Spleen (tissue), 11 donors: ENCODE data around the gene TRAPPC6A. TPM values are rescaled to one million over a fixed set of nuclear protein-coding genes. Genes with fewer than 3 reads are reported as not detected.

Experiments used
- DNase-seq: peaks from one replicate; pipeline ENCODE4 v3.0.0-alpha.2; 2020
- H3K27ac ChIP-seq, 8 donors: fragments of 200-600 bp; sonication (generic) in 7 of 8; 1 replicate in 4 of 8; 2 replicates in 4 of 8; pipeline versions ENCODE4 v1.5.0 to v1.8.0; 2016 to 2021; ENCODE audit warnings: inconsistent platforms in 4 of 8, mild to moderate bottlenecking in 4 of 8, moderate library complexity in 1 of 8
- H3K27me3 ChIP-seq, 7 donors: fragments of 200-600 bp; sonication (generic) in 6 of 7; replicated peaks in 1 of 7; 1 replicate in 4 of 7; 2 replicates in 3 of 7; pipeline versions ENCODE4 v1.5.0 to v1.8.0; 2016 to 2021; ENCODE audit warnings: inconsistent platforms in 3 of 7, mild to moderate bottlenecking in 1 of 7
- H3K36me3 ChIP-seq, 6 donors: fragments of 200-600 bp; sonication (generic) in 5 of 6; 1 replicate in 4 of 6; 2 replicates in 2 of 6; pipeline versions ENCODE4 v1.5.0 to v1.8.0; 2016 to 2021; ENCODE audit warnings: inconsistent platforms in 2 of 6
- H3K4me1 ChIP-seq, 6 donors: fragments of 200-600 bp; sonication (generic) in 5 of 6; 1 replicate in 3 of 6; 2 replicates in 3 of 6; pipeline versions ENCODE4 v1.5.0 to v1.8.0; 2016 to 2021; ENCODE audit warnings: inconsistent platforms in 3 of 6
- H3K4me3 ChIP-seq, 8 donors: fragments of 200-600 bp; sonication (generic) in 7 of 8; 1 replicate in 4 of 8; 2 replicates in 4 of 8; pipeline versions ENCODE4 v1.5.0 to v1.8.0; 2016 to 2021; ENCODE audit warnings: inconsistent platforms in 4 of 8, mild to moderate bottlenecking in 4 of 8, moderate library complexity in 2 of 8
- H3K9me3 ChIP-seq, 8 donors: fragments of 200-600 bp; sonication (generic) in 7 of 8; 1 replicate in 4 of 8; 2 replicates in 4 of 8; pipeline versions ENCODE4 v1.5.0 to v1.8.0; 2016 to 2021; ENCODE audit warnings: inconsistent platforms in 4 of 8
- CTCF ChIP-seq, 11 experiments: fragments of 200-600 bp in 7 of 11; fragments of 450-650 bp in 4 of 11; sonication (generic) in 4 of 11; IDR thresholded peaks in 8 of 11; conservative IDR thresholded peaks in 3 of 11; 1 replicate in 7 of 11; 2 replicates in 4 of 11; pipeline versions ENCODE4 v1.4.0 to v1.8.0; 2016 to 2021; ENCODE audit warnings: antibody characterized with exemption in 11 of 11, inconsistent platforms in 4 of 11, mild to moderate bottlenecking in 1 of 11
- POLR2A ChIP-seq, 3 donors: fragments of 450-650 bp; IDR thresholded peaks; one replicate each; pipeline ENCODE4 v1.5.1; 2017; ENCODE audit warnings: antibody characterized with exemption in 3 of 3, mild to moderate bottlenecking in 1 of 3
- POLR2AphosphoS5 ChIP-seq, 3 donors: sonication (generic); formaldehyde crosslinking; IDR thresholded peaks; one replicate each; pipeline ENCODE4 v1.5.1; 2017; ENCODE audit warnings: antibody characterized with exemption in 3 of 3
- WGBS, 5 donors: extraction: QIAGEN DNeasy Blood & Tissue Kit in 3 of 5; methylation state at CpG; one replicate each; pipeline versions ENCODE4 v1.1.5 to v1.1.7; 2013 to 2018; 5-methylcytosine and 5-hydroxymethylcytosine counted together
- intact Hi-C: fragments of 100-400 bp; cut with DNase I; formaldehyde crosslinking; loops from one replicate; pipeline ENCODE4 v1.15.0; 2023; ENCODE audit warnings: low total_unique reads
- polyA plus RNA-seq, 3 donors: library from polyadenylated mRNA; stranded (reverse); fragments of 200-250 nt; gene quantifications; one replicate each; pipeline ENCODE4 v1.2.1, GENCODE V29; 2013
- total RNA-seq, 7 donors: library from RNA; depleted of rRNA in 3 of 7; stranded (reverse); fragments of >200 nt in 3 of 7; fragmentation: NEBNext Ultra II Directional in 4 of 7; extraction: Animal tissue kit (Norgen Biotek cat#: 25700) in 4 of 7; gene quantifications; one replicate each; pipeline versions ENCODE4 v1.1.0 to v1.2.1, GENCODE V29; 2016 to 2021
- donor health status: healthy with polysubstance abuse.
- donor health status: DM: no; HTN: no; CAD: no; lungs with moderate emphysema.
- donor health status: DM: no; HTN: no; CAD: no.
- donor health status: Bipolar disorder and iron deficiency.
- donor health status: healthy.
- donor health status: DM: no; HTN: no; CAD: no.
- donor health status: DM: yes; HTN: yes; CAD: no.

The TRAPPC6A gene
- total and polyA plus RNA-seq, 10 donors: 25.9 to 109 (median 39.8) TPM

- Histone ChIP-seq H3K9me3 (no peaks in the 10 kb centered on the region), H3K27ac (no peak overlapping the region), H3K36me3 (peaks cover 0 to 75% (median 50%) of the 10 kb centered on the region in 6 donors), H3K4me3 (no peak overlapping the region), H3K4me1 (peaks cover 0 to 16% (median 11%) of the 10 kb centered on the region in 6 donors), H3K27me3 (no peaks in the 10 kb centered on the region)
- intact Hi-C loops: no loop called here
- no peak for DNase-seq
- TF ChIP-seq POLR2AphosphoS5 (IDR thresholded peaks at IDR 0.05) (no peak), POLR2A (IDR thresholded peaks at IDR 0.05) (no peak), CTCF (IDR thresholded peaks at IDR 0.05 in 8 of 11, conservative IDR thresholded peaks at IDR 0.05 in 3 of 11) (no peak)
- WGBS, 5 donors: 94 to 97% (median 95%) methylated on average over 17 to 33 of the region's 33 CpGs
Measured at GRCh38 chr19:45142016-45142725, 35.9 kb downstream of the TRAPPC6A start.

- Histone ChIP-seq H3K27ac (no peak overlapping the region), H3K4me3 (no peak overlapping the region), H3K4me1 (peaks cover 6 to 24% (median 19%) of the 10 kb centered on the region in 6 donors), H3K27me3 (no peaks in the 10 kb centered on the region), H3K36me3 (peaks cover 0 to 67% (median 47%) of the 10 kb centered on the region in 6 donors), H3K9me3 (no peaks in the 10 kb centered on the region)
- intact Hi-C loops: no loop called here
- DNase-seq: no peak
- no peak for TF ChIP-seq CTCF (IDR thresholded peaks at IDR 0.05 in 8 of 11, conservative IDR thresholded peaks at IDR 0.05 in 3 of 11)
- no peak for TF ChIP-seq POLR2A (IDR thresholded peaks at IDR 0.05)
- TF ChIP-seq POLR2AphosphoS5 (IDR thresholded peaks at IDR 0.05): no peak
- 93 to 97% (median 96%) methylated on average over 20 to 28 of the region's 28 CpGs for WGBS, 5 donors
Measured at GRCh38 chr19:45141203-45141900, 36.7 kb downstream of the TRAPPC6A start.

GRCh38 chr19:45140533-45140932, 37.5 kb downstream of the TRAPPC6A start:
- DNase-seq: no peak
- intact Hi-C loops: no loop called here
- no peak overlapping the region for H3K4me3 ChIP-seq
- WGBS, 5 donors: 94 to 100% (median 97%) methylated on average over 8 to 11 of the region's 11 CpGs
- no peak overlapping the region for H3K27ac ChIP-seq
- TF ChIP-seq POLR2A (IDR thresholded peaks at IDR 0.05) (no peak), POLR2AphosphoS5 (IDR thresholded peaks at IDR 0.05) (no peak), CTCF (IDR thresholded peaks at IDR 0.05 in 8 of 11, conservative IDR thresholded peaks at IDR 0.05 in 3 of 11) (no peak)
- H3K36me3 ChIP-seq: peaks cover 0 to 59% (median 40%) of the 10 kb centered on the region in 6 donors
- H3K27me3 ChIP-seq: no peaks in the 10 kb centered on the region
- peaks cover 8 to 32% (median 27%) of the 10 kb centered on the region in 6 donors for H3K4me1 ChIP-seq
- no peaks in the 10 kb centered on the region for H3K9me3 ChIP-seq

GRCh38 chr19:45140144-45140503, 37.9 kb downstream of the TRAPPC6A start:
- Histone ChIP-seq H3K36me3 (peaks cover 0 to 55% (median 36%) of the 10 kb centered on the region in 6 donors), H3K27me3 (no peaks in the 10 kb centered on the region), H3K4me1 (peaks cover 8 to 36% (median 31%) of the 10 kb centered on the region in 6 donors), H3K9me3 (no peaks in the 10 kb centered on the region), H3K4me3 (no peak overlapping the region), H3K27ac (no peak overlapping the region)
- 70 to 96% (median 95%) methylated on average over 2 to 8 of the region's 8 CpGs for WGBS, 5 donors
- TF ChIP-seq POLR2A (IDR thresholded peaks at IDR 0.05) (no peak), CTCF (IDR thresholded peaks at IDR 0.05 in 8 of 11, conservative IDR thresholded peaks at IDR 0.05 in 3 of 11) (no peak), POLR2AphosphoS5 (IDR thresholded peaks at IDR 0.05) (no peak)
- DNase-seq: no peak
- intact Hi-C loops: no loop called here
